ENCODE data around the gene CXCL14. TPM values are rescaled to one million over a fixed set of nuclear protein-coding genes. Genes with fewer than 3 reads are reported as not detected.

The CXCL14 gene
- total and polyA plus RNA-seq, 2 of the 13 experiments (the other 11 are each of a cell fraction or from before 2014, with no cell fraction given) = not detected

GRCh38 chr5:135593886-135594285 is 15.1 kb upstream of the CXCL14 start:
- H3K4me3 ChIP-seq (replicated peaks in 1 of 3; ENCODE audit: insufficient read depth in 1 of 3, low read depth in 2 of 3, low read length in 3 of 3) = no peak overlapping the region
- TF ChIP-seq ZNF891 (CRISPR knock-in tag; IDR thresholded peaks at IDR 0.05) (no peak), PRPF4 (IDR thresholded peaks at IDR 0.05; ENCODE audit: low read depth, low read length, poor library complexity, severe bottlenecking) (no peak), PRMT3 (CRISPR knock-in tag; IDR thresholded peaks at IDR 0.05; ENCODE audit: borderline replicate concordance, low read depth) (no peak), ARID2 (CRISPR knock-in tag; IDR thresholded peaks at IDR 0.05; ENCODE audit: borderline replicate concordance) (no peak), NPAS2 (CRISPR knock-in tag; IDR thresholded peaks at IDR 0.05; ENCODE audit: borderline replicate concordance) (no peak)
- BruUV-seq (replicated peaks) = no TSS peak
- no peak for DNase-seq (ENCODE audit: low spot score)
- 0% methylated on average over 2 of the region's 2 CpGs for WGBS (ENCODE audit: low lambda C conversion rate)
- H3K79me2 ChIP-seq (ENCODE audit: insufficient read depth, low read length) = no peaks in the 10 kb centered on the region
- no peaks in the 10 kb centered on the region for H4K20me1 ChIP-seq (ENCODE audit: insufficient read depth, low read length)
- in situ Hi-C loops (cut with HindIII; ENCODE audit: extremely low pct_ligation_motif_present, low pct_unique_long_range_greater_than_20kb) = no loop called here
- no peaks in the 10 kb centered on the region for H3K36me3 ChIP-seq (replicated peaks in 1 of 2; ENCODE audit: control insufficient read depth in 1 of 2, insufficient read depth in 2 of 2, low read length in 2 of 2)
- intact Hi-C loops (cut with micrococcal nuclease; ENCODE audit: unreplicated experiment) = no loop called here
- H3K27ac ChIP-seq (ENCODE audit: extremely low read length, insufficient read depth, low read length) = no peak overlapping the region
- CTCF ChIA-PET (ENCODE audit: low intra/inter-chr PET ratio, low total read pairs) = no interaction called here
- no peaks in the 10 kb centered on the region for H3K4me1 ChIP-seq (ENCODE audit: insufficient read depth, low read length)
- H3K4me2 ChIP-seq (ENCODE audit: low read depth, low read length) = no peak overlapping the region
- no peak overlapping the region for H2AFZ ChIP-seq (ENCODE audit: low read length)
- POLR2A ChIA-PET = no interaction called here
- no peak overlapping the region for H3K9ac ChIP-seq (ENCODE audit: insufficient read depth, low read depth, low read length)
- ATAC-seq = no peak
- no peak for FAIRE-seq
- peaks cover 2 to 14% of the 10 kb centered on the region in 2 experiments; a peak in 3 of 5 replicates for H3K27me3 ChIP-seq (ENCODE audit: control insufficient read depth in 1 of 2, insufficient read depth in 2 of 2, low read length in 2 of 2)
- H3K9me3 ChIP-seq (ENCODE audit: low read length) = no peaks in the 10 kb centered on the region

- ATAC-seq (no peak), DNase-seq (ENCODE audit: low spot score) (no peak), FAIRE-seq (no peak)
- H4K20me1 ChIP-seq (ENCODE audit: insufficient read depth, low read length) = no peaks in the 10 kb centered on the region
- no peak overlapping the region for H2AFZ ChIP-seq (ENCODE audit: low read length)
- peaks cover 1 to 18% of the 10 kb centered on the region in 2 experiments; a peak in 3 of 5 replicates for H3K27me3 ChIP-seq (ENCODE audit: control insufficient read depth in 1 of 2, insufficient read depth in 2 of 2, low read length in 2 of 2)
- no peaks in the 10 kb centered on the region for H3K4me1 ChIP-seq (ENCODE audit: insufficient read depth, low read length)
- in situ Hi-C loops (cut with HindIII; ENCODE audit: extremely low pct_ligation_motif_present, low pct_unique_long_range_greater_than_20kb) (no loop called here), intact Hi-C loops (cut with micrococcal nuclease; ENCODE audit: unreplicated experiment) (no loop called here)
- H3K36me3 ChIP-seq (replicated peaks in 1 of 2; ENCODE audit: control insufficient read depth in 1 of 2, insufficient read depth in 2 of 2, low read length in 2 of 2) = no peaks in the 10 kb centered on the region
- no peak overlapping the region for H3K4me3 ChIP-seq (replicated peaks in 1 of 3; ENCODE audit: insufficient read depth in 1 of 3, low read depth in 2 of 3, low read length in 3 of 3)
- H3K27ac ChIP-seq (ENCODE audit: extremely low read length, insufficient read depth, low read length) = no peak overlapping the region
- CTCF ChIA-PET (ENCODE audit: low intra/inter-chr PET ratio, low total read pairs) = no interaction called here
- no TSS peak for BruUV-seq (replicated peaks)
- H3K4me2 ChIP-seq (ENCODE audit: low read depth, low read length) = no peak overlapping the region
- 0% methylated on average over 2 of the region's 3 CpGs for WGBS (ENCODE audit: low lambda C conversion rate)
- H3K9me3 ChIP-seq (ENCODE audit: low read length) = no peaks in the 10 kb centered on the region
- POLR2A ChIA-PET = no interaction called here
- H3K9ac ChIP-seq (ENCODE audit: insufficient read depth, low read depth, low read length) = no peak overlapping the region
- no peaks in the 10 kb centered on the region for H3K79me2 ChIP-seq (ENCODE audit: insufficient read depth, low read length)
- TF ChIP-seq NCOA1 (CRISPR knock-in tag; IDR thresholded peaks at IDR 0.05) (no peak), AGO2 (optimal IDR thresholded peaks at IDR 0.05; ENCODE audit: low read depth, low read length) (no peak), ZUFSP (CRISPR knock-in tag; IDR thresholded peaks at IDR 0.05; ENCODE audit: borderline replicate concordance) (no peak), NRL (CRISPR knock-in tag; IDR thresholded peaks at IDR 0.05; ENCODE audit: borderline replicate concordance) (no peak), NFYC (CRISPR knock-in tag; IDR thresholded peaks at IDR 0.05) (no peak), MAZ (IDR thresholded peaks at IDR 0.05; ENCODE audit: borderline replicate concordance, low read depth, low read length) (no peak), MAZ (CRISPR knock-in tag; IDR thresholded peaks at IDR 0.05; ENCODE audit: low read depth) (no peak)
- TF ChIP-seq, protein P1, sequence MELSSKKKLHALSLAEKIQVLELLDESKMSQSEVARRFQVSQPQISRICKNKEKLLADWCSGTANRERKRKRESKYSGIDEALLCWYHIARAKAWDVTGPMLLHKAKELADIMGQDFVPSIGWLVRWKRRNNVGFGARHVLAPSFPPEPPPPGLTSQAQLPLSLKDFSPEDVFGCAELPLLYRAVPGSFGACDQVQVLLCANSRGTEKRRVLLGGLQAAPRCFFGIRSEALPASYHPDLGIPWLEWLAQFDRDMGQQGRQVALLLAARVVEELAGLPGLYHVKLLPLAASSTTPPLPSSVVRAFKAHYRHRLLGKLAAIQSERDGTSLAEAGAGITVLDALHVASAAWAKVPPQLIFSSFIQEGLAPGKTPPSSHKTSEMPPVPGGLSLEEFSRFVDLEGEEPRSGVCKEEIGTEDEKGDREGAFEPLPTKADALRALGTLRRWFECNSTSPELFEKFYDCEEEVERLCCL (CRISPR knock-in tag; IDR thresholded peaks at IDR 0.05; ENCODE audit: borderline replicate concordance) = no peak
- TF ChIP-seq, protein P2, sequence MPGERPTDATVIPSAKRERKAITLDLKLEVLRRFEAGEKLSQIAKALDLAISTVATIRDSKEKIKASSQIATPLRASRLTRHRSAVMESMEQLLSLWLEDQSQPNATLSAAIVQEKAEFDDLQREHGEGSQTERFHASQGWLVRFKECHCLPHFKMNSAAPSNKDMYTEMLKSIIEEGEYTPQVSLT (CRISPR knock-in tag; IDR thresholded peaks at IDR 0.05; ENCODE audit: borderline replicate concordance, low read depth) = no peak
Observed at GRCh38 chr5:135593141-135593540, 14.3 kb upstream of the CXCL14 start.

Measured in HepG2 (cell line).